K562 (cell line): Measurements from ENCODE around the gene PRR14. TPM values are rescaled to one million over a fixed set of nuclear protein-coding genes. Genes with fewer than 3 reads are reported as not detected.

Experiments used
- ATF3 ChIP-seq, 2 experiments: fragments of 450-650 bp in 1 of 2; sonication (generic) in 1 of 2; formaldehyde crosslinking in 1 of 2; IDR thresholded peaks in 1 of 2; conservative IDR thresholded peaks in 1 of 2; 2 replicates each; pipeline versions ENCODE4 v1.6.1 to v1.8.1; 2016 to 2023; ENCODE audit warnings: mild to moderate bottlenecking in 2 of 2, moderate library complexity in 2 of 2, inconsistent platforms in 1 of 2, missing genetic modification reagents in 1 of 2
- CHAMP1 ChIP-seq: fragments of 450-650 bp; IDR thresholded peaks from 2 replicates; pipeline ENCODE4 v1.6.1; 2016; ENCODE audit warnings: mild to moderate bottlenecking
- CREB3 ChIP-seq: fragments of 450-650 bp; conservative IDR thresholded peaks from 2 replicates; pipeline ENCODE4 v1.6.1; 2016; ENCODE audit warnings: missing genetic modification characterization, low read depth, mild to moderate bottlenecking, missing compliant biosample characterization, moderate library complexity
- EP400 ChIP-seq: fragments of 450-650 bp; IDR thresholded peaks from 2 replicates; pipeline ENCODE4 v1.6.1; 2017; ENCODE audit warnings: antibody characterized with exemption, mild to moderate bottlenecking, moderate library complexity
- GTF2A2 ChIP-seq: IDR thresholded peaks from 2 replicates; pipeline ENCODE4 v1.6.1; 2016; ENCODE audit warnings: mild to moderate bottlenecking, missing genetic modification characterization, missing compliant biosample characterization
- GTF2F1 ChIP-seq: IDR thresholded peaks from 2 replicates; pipeline ENCODE4 v1.6.1; 2011; ENCODE audit warnings: low read depth, low read length, improper control_type of control experiment
- HDAC2 ChIP-seq: fragments of 450-650 bp; IDR thresholded peaks from 2 replicates; pipeline ENCODE4 v1.6.1; 2016; ENCODE audit warnings: mild to moderate bottlenecking
- HMGN3 ChIP-seq: IDR thresholded peaks from 2 replicates; pipeline ENCODE4 v1.6.1; 2011; ENCODE audit warnings: borderline replicate concordance, low read depth, mild to moderate bottlenecking, mixed read lengths, low read length; ENCODE audit not compliant: insufficient read length; ENCODE audit errors: extremely low read depth
- NBN ChIP-seq: fragments of 450-650 bp; IDR thresholded peaks from 2 replicates; pipeline ENCODE4 v1.6.1; 2016; ENCODE audit warnings: low read depth, mild to moderate bottlenecking
- NFIC ChIP-seq: fragments of 450-650 bp; IDR thresholded peaks from 2 replicates; pipeline ENCODE4 v1.6.1; 2017; ENCODE audit warnings: mild to moderate bottlenecking, inconsistent platforms
- NONO ChIP-seq, 2 experiments: fragments of 200-400 bp in 1 of 2; fragments of 450-650 bp in 1 of 2; formaldehyde crosslinking in 1 of 2; IDR thresholded peaks; 2 replicates each; pipeline ENCODE4 v1.6.1; 2017; ENCODE audit warnings: low read depth in 2 of 2, mild to moderate bottlenecking in 2 of 2, moderate library complexity in 2 of 2, low read length in 1 of 2
- PHF8 ChIP-seq: fragments of 200-600 bp; sonication (generic); IDR thresholded peaks from 2 replicates; pipeline ENCODE4 v1.6.1; 2012; ENCODE audit warnings: mixed run types, mild to moderate bottlenecking, inconsistent platforms, low read length, moderate library complexity, borderline replicate concordance
- PML ChIP-seq: IDR thresholded peaks from 2 replicates; pipeline ENCODE4 v1.6.1; 2012; ENCODE audit warnings: low read length, inconsistent platforms
- RBM25 ChIP-seq: fragments of 200-400 bp; formaldehyde crosslinking; IDR thresholded peaks from 2 replicates; pipeline ENCODE4 v1.6.1; 2018; ENCODE audit warnings: low read length, low read depth, moderate library complexity; ENCODE audit not compliant: severe bottlenecking
- SIN3A ChIP-seq, 2 experiments: fragments of 150-350 bp in 1 of 2; IDR thresholded peaks; 2 replicates each; pipeline ENCODE4 v1.6.1; 2011 to 2016; ENCODE audit warnings: borderline replicate concordance in 2 of 2, low read depth in 2 of 2, low read length in 2 of 2, mild to moderate bottlenecking in 2 of 2, moderate library complexity in 2 of 2; ENCODE audit not compliant: control insufficient read depth in 1 of 2
- ZBTB17 ChIP-seq: fragments of 450-650 bp; formaldehyde crosslinking; IDR thresholded peaks from 2 replicates; pipeline ENCODE4 v1.4.0; 2020; ENCODE audit warnings: mild to moderate bottlenecking
- polyA plus RNA-seq, 8 experiments: library from polyadenylated mRNA; depleted of rRNA in 4 of 8; stranded (reverse) in 5 of 8; unstranded in 3 of 8; fragments of >200 nt; fragmentation: Nextera tagmentation in 2 of 8; fragmentation: Illumina TruSeq in 1 of 8; extraction: Ambion mirVana in 2 of 8; extraction: Trizol in 1 of 8; gene quantifications; 2 replicates each; pipeline versions ENCODE4 v1.2.1 to v1.2.3, GENCODE V29; 2011 to 2014; ENCODE audit warnings: inconsistent platforms in 1 of 8, missing spikeins in 1 of 8
- total RNA-seq, 7 experiments: library from RNA; depleted of rRNA in 6 of 7; stranded (reverse); fragments of >200 nt in 6 of 7; fragmentation: Illumina TruSeq in 2 of 7; extraction: Trizol in 2 of 7; gene quantifications; 2 replicates each; pipeline versions ENCODE4 v1.2.1 to v1.2.3, GENCODE V29; 2011 to 2021; ENCODE audit warnings: low replicate concordance in 1 of 7
- TF ChIP-seq, protein P1 (sequence below), 2 experiments: fragments of 200-800 bp in 1 of 2; sonication (Bioruptor generic) in 1 of 2; sonication (generic) in 1 of 2; formaldehyde crosslinking in 1 of 2; IDR thresholded peaks in 1 of 2; conservative IDR thresholded peaks in 1 of 2; 2 replicates each; pipeline versions ENCODE4 v1.5.0 to v1.6.1; 2016 to 2020; ENCODE audit warnings: missing compliant biosample characterization in 1 of 2, missing genetic modification characterization in 1 of 2, missing genetic modification reagents in 1 of 2
- TF ChIP-seq, protein P2 (sequence below): sonication (generic); formaldehyde crosslinking; IDR thresholded peaks from 2 replicates; pipeline ENCODE4 v1.8.1; 2022; ENCODE audit warnings: missing genetic modification reagents

Gene PRR14
- total and polyA plus RNA-seq, 9 of the 15 experiments (the other 6 are each of a cell fraction or from before 2014, with no cell fraction given) = 2.2 to 63.1 (median 11.5) TPM

DNA sequence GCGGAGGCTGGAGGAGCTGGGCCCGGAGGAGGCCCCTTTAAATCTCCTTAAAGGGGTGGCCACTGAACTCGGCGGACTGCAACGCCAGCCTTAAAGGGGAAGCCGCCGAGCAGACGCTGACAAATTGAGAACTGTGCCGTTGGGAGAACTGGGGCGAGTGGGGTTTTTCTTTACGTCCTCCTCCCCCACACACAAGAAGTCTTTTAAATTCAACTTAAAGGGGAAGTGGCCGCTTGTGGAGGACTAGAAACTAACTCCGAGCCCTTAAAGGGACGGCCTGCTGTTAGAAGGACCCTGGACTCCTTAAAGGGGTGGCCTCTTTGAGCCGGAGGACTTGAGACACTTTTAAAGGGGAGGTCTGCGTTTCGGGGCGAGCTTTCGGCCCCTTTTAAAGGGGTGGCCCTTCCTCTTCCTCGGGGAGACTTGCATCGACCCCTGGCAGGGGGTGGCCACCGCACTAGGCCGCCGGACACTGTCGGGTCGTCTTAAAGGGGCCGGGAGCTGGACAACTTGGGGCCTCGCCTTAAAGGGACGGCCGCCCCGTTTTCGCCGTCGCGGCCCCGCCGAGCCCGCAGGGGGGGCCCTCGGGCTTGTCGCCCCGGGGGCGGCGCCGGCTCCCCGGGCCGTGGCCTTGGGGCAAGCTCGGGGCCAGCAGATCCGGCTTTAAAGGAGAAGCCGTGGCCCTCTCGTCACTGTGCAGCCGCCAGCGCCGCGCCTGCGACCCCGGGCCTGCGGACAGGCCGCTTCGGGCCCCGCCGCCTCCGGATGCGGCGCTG, 8.2 kb downstream of the PRR14 start (continued):
- 0 out of 2 replicates have a peak, but pooled peaks have one; percentile 5 for TF ChIP-seq NBN
- TF ChIP-seq CHAMP1 = no peak
- TF ChIP-seq NFIC = no peak
- no peak for TF ChIP-seq GTF2A2 (tag)
- TF ChIP-seq HMGN3 = peak; percentile 75
- no peak for TF ChIP-seq CREB3 (tag)
- 0 out of 2 replicates have a peak, but pooled peaks have one; percentile 38 for TF ChIP-seq GTF2F1
- TF ChIP-seq NONO (IDR thresholded peaks at IDR 0.05; ENCODE audit: low read depth in 2 of 2, low read length in 1 of 2) = peak in 1 of 2 experiments; percentile 34; a peak in 1 of 4 replicates
- peak; percentile 33 for TF ChIP-seq EP400
- TF ChIP-seq, protein P1, sequence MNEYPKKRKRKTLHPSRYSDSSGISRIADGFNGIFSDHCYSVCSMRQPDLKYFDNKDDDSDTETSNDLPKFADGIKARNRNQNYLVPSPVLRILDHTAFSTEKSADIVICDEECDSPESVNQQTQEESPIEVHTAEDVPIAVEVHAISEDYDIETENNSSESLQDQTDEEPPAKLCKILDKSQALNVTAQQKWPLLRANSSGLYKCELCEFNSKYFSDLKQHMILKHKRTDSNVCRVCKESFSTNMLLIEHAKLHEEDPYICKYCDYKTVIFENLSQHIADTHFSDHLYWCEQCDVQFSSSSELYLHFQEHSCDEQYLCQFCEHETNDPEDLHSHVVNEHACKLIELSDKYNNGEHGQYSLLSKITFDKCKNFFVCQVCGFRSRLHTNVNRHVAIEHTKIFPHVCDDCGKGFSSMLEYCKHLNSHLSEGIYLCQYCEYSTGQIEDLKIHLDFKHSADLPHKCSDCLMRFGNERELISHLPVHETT (CRISPR knock-in tag; conservative IDR thresholded peaks at IDR 0.05 in 1 of 2, IDR thresholded peaks at IDR 0.05 in 1 of 2) = peak in 1 of 2 experiments; percentile 95; a peak in 2 of 4 replicates
- no peak for TF ChIP-seq HDAC2
- peak; percentile 13; the same call in 1 of the 2 replicates for TF ChIP-seq PHF8
- TF ChIP-seq PML = peak; percentile 29; the same call in 1 of the 2 replicates
- TF ChIP-seq ZBTB17 (CRISPR knock-in tag) = no peak
- no peak for TF ChIP-seq RBM25
- TF ChIP-seq ATF3 (IDR thresholded peaks at IDR 0.05) = no peak
- peak; percentile 54; the same call in 1 of the 2 replicates for TF ChIP-seq ATF3 (CRISPR knock-in tag; conservative IDR thresholded peaks at IDR 0.05)
- TF ChIP-seq SIN3A (IDR thresholded peaks at IDR 0.05; ENCODE audit: borderline replicate concordance in 2 of 2, control insufficient read depth in 1 of 2, low read depth in 2 of 2, low read length in 2 of 2) = peak; percentile 31 to 84; a peak in 1 of 4 replicates
- TF ChIP-seq, protein P2, sequence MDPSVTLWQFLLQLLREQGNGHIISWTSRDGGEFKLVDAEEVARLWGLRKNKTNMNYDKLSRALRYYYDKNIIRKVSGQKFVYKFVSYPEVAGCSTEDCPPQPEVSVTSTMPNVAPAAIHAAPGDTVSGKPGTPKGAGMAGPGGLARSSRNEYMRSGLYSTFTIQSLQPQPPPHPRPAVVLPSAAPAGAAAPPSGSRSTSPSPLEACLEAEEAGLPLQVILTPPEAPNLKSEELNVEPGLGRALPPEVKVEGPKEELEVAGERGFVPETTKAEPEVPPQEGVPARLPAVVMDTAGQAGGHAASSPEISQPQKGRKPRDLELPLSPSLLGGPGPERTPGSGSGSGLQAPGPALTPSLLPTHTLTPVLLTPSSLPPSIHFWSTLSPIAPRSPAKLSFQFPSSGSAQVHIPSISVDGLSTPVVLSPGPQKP (CRISPR knock-in tag) = no peak
